CD4-positive, alpha-beta T cell treated with Interleukin-17A for 4 hours (primary cell): ENCODE measurements around the gene MTHFD1.

Experiments
- DNase-seq: peaks from one replicate; pipeline ENCODE4 v3.0.0-alpha.2; 2020; ENCODE audit warnings: mixed read lengths

The MTHFD1 gene

GRCh38 chr14:64447876-64448670 lies 59.9 kb downstream of the MTHFD1 start:
- no peak for DNase-seq

DNA sequence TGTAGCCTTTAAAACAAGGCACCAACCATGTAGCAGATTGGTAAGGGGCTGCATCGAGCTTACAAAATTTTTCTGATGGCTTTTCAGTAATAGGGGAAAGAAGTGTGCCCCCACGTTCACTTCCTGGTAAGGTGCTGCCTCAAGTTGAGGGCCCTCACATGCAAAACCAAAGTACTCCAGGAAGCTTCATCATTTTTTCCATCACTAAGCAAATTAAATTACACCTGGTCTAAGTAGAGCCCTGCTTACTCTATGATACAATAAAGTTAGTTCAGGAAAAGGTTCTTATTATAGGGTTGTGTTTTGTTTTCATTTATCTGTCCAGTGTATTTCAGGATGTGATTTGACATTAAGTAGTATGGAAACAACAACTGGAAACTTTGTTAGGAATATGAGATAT lies 62.1 kb downstream of the MTHFD1 start:
- DNase-seq = no peak

- DNase-seq = no peak
These were observed 66.5 kb downstream of the MTHFD1 start for GRCh38 chr14:64454671-64455070.

- DNase-seq = no peak
These were observed 71.4 kb downstream of the MTHFD1 start for GRCh38 chr14:64459405-64460136.

GRCh38 chr14:64461221-64461620 lies 73.1 kb downstream of the MTHFD1 start:
- DNase-seq = no peak

DNA sequence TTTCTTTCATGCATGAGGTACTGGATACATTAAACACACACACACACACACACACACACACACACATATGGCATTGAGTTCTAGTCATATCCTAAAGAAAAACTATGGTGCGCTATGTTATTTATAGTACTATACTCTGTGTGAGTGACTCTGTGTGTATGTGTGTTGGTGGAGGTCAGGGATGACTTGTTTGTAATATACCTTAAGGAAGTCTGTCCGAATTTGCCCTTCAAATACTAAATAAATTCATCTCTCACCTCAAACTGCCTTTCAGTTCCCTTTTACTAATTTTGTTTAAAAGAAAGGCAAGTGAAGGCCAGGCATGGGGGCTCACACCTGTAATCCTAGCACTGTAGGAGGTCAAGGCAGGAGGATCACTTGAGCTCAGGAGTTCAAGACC lies 75.0 kb downstream of the MTHFD1 start:
- DNase-seq = no peak

GRCh38 chr14:64463873-64464272 lies 75.7 kb downstream of the MTHFD1 start:
- DNase-seq = no peak

GRCh38 chr14:64464651-64465050 lies 76.5 kb downstream of the MTHFD1 start:
- DNase-seq = no peak

GRCh38 chr14:64465191-64465822 lies 77.2 kb downstream of the MTHFD1 start, which contains the start of gene AKAP5:
AKAP5 (plus strand) TSS chr14:64465499; CDS start chr14:64468395, 2,896 bp downstream.
- peak; percentile 78 for DNase-seq

DNA sequence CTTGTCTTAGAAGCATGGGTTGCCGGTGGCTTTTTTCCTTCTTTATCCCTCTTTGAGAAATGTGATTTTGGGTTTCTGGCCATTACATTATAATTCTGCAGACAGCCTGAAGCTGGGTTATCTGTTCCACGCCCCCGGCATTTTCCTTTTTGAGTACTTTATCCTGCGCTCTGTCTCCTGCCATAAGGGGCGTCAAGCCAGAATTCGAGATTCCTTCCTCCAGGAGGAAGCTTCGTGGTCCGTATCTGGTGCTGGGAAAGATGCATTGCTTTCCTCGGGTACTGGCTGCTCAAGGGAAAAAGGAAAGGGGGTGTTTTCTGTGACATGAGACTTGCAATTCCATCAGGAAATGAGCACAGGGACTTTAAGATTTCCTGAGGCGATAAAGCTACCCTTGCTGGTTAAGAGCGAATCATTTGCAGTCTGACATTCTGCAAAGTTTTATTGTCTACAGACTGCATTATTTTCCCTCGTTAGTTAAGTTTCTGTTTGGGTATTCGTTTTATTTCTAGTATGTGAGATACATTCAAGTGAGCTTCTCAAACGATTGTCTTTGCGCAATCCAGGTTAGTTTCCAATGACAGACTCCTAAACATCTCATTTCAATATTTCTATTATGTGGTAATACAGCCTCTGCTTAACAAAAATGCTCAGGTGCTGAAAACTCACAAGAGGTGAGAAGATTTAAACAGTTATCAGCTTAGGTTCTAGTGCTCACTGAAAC lies 77.8 kb downstream of the MTHFD1 start:
- peak; percentile 8 for DNase-seq

DNA sequence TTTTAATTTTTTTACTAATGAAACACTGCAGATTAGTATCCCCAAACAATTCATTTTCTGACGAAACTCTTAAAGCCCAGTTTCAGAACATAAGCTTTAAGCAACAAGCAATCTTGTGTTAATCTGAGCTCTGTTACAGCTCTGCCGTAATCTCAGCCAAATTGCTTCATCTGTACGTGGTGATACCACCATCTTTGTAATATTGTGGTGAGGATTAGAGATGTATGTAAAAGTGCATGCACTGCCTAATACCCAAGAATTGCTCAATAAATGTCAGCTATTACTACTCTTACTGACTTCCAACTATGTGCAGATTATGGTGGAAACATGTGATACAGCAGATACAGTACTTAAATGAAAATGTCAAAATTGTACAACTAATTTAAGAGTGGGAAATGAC lies 78.9 kb downstream of the MTHFD1 start:
- no peak for DNase-seq

- no peak for DNase-seq
These were observed 79.4 kb downstream of the MTHFD1 start for GRCh38 chr14:64467566-64467965.

DNA sequence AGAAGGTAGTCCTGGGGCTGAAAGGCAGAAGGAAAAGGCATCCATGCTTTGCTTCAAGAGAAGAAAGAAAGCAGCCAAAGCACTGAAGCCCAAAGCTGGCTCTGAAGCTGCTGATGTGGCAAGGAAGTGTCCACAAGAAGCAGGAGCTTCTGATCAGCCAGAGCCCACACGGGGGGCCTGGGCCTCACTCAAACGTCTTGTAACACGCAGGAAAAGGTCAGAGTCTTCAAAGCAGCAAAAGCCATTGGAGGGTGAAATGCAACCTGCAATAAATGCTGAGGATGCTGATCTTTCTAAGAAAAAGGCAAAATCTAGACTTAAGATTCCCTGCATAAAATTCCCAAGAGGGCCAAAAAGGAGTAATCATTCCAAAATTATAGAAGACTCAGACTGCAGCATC lies 80.3 kb downstream of the MTHFD1 start:
- no peak for DNase-seq

- no peak for DNase-seq
These were observed 85.9 kb downstream of the MTHFD1 start for GRCh38 chr14:64474041-64474440.

DNA sequence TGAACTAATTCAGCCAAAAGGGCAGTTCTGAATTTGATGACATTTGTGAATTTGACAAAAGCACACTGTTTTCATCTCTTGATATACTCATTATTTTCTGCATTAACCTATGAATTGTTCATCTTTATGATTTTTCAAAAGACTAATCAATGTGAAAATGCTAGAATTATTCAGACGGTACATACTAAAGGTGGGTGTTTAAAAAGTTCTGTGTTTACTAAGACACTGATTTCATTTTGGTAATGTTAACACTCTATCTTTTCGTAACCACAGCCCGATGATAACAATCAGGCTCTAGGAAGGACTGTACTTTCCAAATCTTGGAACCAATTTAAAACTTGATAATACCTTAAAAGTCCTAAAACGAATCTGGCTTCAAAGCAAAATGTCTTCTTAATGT lies 86.5 kb downstream of the MTHFD1 start:
- no peak for DNase-seq

DNA sequence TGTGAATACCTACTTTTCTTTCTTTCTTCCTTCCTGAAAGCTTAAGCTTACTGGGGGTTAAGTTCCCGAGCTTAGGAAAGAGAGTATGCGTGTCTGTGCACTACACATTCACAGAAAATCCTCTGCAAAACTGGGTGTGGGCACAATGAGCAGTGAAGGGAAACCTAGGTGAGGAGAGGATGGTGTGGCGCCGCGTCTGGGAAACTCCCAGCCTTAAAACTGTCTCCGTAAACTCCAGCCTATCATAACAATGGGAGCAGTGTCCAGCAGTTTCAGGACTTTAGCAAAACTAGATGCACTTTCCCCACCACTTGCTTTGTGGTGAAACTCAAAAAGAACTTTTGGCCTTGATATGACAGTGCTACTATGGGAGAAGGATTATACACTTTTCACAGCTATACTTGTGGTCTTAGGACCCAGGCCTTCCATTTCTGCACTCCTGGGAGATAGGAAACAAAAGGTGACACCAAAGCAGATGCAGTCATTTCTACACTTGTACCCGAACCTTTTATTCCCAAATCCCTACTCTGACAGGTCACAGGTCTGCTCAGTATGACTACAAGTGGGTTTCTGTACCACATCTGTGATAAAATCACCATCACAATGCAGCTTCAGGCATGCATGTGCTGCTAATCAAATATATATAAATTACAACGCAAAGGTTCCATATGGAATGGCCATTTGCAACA lies 87.6 kb downstream of the MTHFD1 start:
- DNase-seq = no peak

GRCh38 chr14:64476438-64476837 lies 88.3 kb downstream of the MTHFD1 start:
- no peak for DNase-seq

- DNase-seq = no peak
These were observed 90.6 kb downstream of the MTHFD1 start for GRCh38 chr14:64478634-64479250.

DNA sequence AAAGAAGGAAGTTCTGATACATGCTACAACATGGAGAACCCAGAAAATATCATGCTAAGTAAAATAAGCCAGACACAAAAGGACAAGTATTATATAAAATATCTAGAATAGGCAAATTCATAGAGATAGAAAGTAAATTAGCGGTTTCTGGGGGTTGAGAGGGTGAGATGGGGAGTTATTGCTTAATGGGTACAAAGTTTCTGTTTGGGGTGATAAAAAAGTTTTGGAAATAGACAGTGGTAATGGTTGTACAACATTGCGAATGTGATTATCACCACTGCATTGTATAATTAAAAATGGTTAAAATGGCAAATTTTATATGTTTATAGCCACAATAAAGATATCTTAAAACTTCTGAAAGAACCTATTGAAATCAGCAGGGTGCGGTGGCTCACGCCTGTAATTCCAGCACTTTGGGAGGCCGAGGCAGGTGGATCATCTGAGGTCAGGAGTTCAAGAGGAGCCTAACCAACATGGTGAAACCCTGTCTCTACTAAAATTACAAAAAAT lies 100.5 kb downstream of the MTHFD1 start:
- no peak for DNase-seq

- no peak for DNase-seq
These were observed 103.5 kb downstream of the MTHFD1 start for GRCh38 chr14:64491637-64492036.

DNA sequence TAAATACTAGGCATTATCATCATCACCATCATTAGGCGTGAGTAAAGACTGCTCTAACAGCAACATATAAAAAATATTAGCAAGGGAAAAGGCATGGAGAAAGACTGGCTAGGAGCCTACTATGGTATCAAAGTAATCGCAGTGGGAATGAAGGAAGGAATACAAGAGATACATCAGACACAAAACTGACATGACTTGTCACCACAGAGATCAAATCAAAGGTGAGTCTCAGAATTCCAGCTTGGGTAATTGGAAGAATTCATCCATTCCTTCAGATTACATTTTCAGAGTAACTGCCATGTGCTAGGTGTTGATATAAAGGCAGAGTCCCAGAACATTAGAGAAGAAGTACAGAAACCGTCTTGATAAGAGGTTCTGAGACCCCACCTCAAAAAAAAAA lies 105.3 kb downstream of the MTHFD1 start:
- DNase-seq = no peak

GRCh38 chr14:64495252-64495651 lies 107.1 kb downstream of the MTHFD1 start:
- no peak for DNase-seq
